ENCODE measurements around the gene PSMD2.
A peak's percentile ranks its signal among the peaks of the same experiment; 100 is the strongest.

PSMD2 gene

GRCh38 chr3:184283681-184284080 is 15.4 kb upstream of the PSMD2 start:
- DNase-seq = no peak

GRCh38 chr3:184284696-184285095 is 14.3 kb upstream of the PSMD2 start:
- no peak for DNase-seq

- no peak for DNase-seq
Observed at GRCh38 chr3:184289426-184289938, 9.6 kb upstream of the PSMD2 start.

- DNase-seq = no peak
Observed at GRCh38 chr3:184290331-184290730, 8.7 kb upstream of the PSMD2 start.

GRCh38 chr3:184291044-184291737 is 7.8 kb upstream of the PSMD2 start:
- no peak for DNase-seq

- no peak for DNase-seq
Observed at GRCh38 chr3:184291738-184292445, 7.1 kb upstream of the PSMD2 start.

- no peak for DNase-seq
Observed at GRCh38 chr3:184295771-184296170, 3.3 kb upstream of the PSMD2 start.

- DNase-seq = no peak
Observed at GRCh38 chr3:184296616-184297015, 2.4 kb upstream of the PSMD2 start.

- no peak for DNase-seq
Observed at GRCh38 chr3:184299488-184300377, 692 bp downstream of the PSMD2 start.

GRCh38 chr3:184300378-184300720 is 1.3 kb downstream of the PSMD2 start:
- no peak for DNase-seq

- DNase-seq = no peak
Observed at GRCh38 chr3:184305577-184305976, 6.5 kb downstream of the PSMD2 start.

GRCh38 chr3:184306341-184306972 is 7.4 kb downstream of the PSMD2 start:
- no peak for DNase-seq

- no peak for DNase-seq
Observed at GRCh38 chr3:184307915-184308314, 8.9 kb downstream of the PSMD2 start.

GRCh38 chr3:184308744-184309143 is 9.7 kb downstream of the PSMD2 start:
- no peak for DNase-seq

GRCh38 chr3:184311633-184312032 is 12.6 kb downstream of the PSMD2 start:
- no peak for DNase-seq

- DNase-seq = peak; percentile 81
Observed at GRCh38 chr3:184314363-184314699, 15.3 kb downstream of the PSMD2 start, which contains the start of gene EIF4G1. EIF4G1 (plus strand) TSS chr3:184314606; CDS start chr3:184315797, 1,191 bp downstream.

GRCh38 chr3:184314700-184315542 is 15.9 kb downstream of the PSMD2 start:
- DNase-seq = peak; percentile 2

- no peak for DNase-seq
Observed at GRCh38 chr3:184315543-184315867, 16.5 kb downstream of the PSMD2 start.

- DNase-seq = no peak
Observed at GRCh38 chr3:184315871-184316661, 17.0 kb downstream of the PSMD2 start.

GRCh38 chr3:184316792-184317191 is 17.8 kb downstream of the PSMD2 start:
- no peak for DNase-seq

- no peak for DNase-seq
Observed at GRCh38 chr3:184317201-184317600, 18.2 kb downstream of the PSMD2 start.
